Mesendoderm (in vitro differentiated cells): ENCODE results near the gene TNPO3.

Source experiments
- DNase-seq: peaks from one replicate; pipeline ENCODE4 v3.0.0; 2013
- H2AK5ac ChIP-seq: 2 replicates; pipeline ENCODE4 v1.6.1; 2013; ENCODE audit warnings: low read length, inconsistent platforms
- H2BK120ac ChIP-seq: 2 replicates; pipeline ENCODE4 v1.6.1; 2013; ENCODE audit warnings: low read depth, mild to moderate bottlenecking, low read length, moderate library complexity, mixed read lengths
- H2BK15ac ChIP-seq: replicated peaks from 2 replicates; pipeline ENCODE4 v1.6.1; 2013; ENCODE audit warnings: low read depth, mild to moderate bottlenecking, moderate library complexity
- H2BK5ac ChIP-seq: 2 replicates; pipeline ENCODE4 v1.6.1; 2013; ENCODE audit warnings: low read length, inconsistent platforms
- H3K18ac ChIP-seq: 2 replicates; pipeline ENCODE4 v1.6.1; 2013; ENCODE audit warnings: mild to moderate bottlenecking, low read length, mixed read lengths
- H3K23ac ChIP-seq: one replicate; pipeline ENCODE4 v1.6.1; 2013; ENCODE audit warnings: low read length
- H3K27ac ChIP-seq: 2 replicates; pipeline ENCODE4 v1.5.1; 2013; ENCODE audit warnings: low read depth, mild to moderate bottlenecking, inconsistent platforms, low read length, moderate library complexity
- H3K27me3 ChIP-seq: 2 replicates; pipeline ENCODE4 v1.6.1; 2013; ENCODE audit warnings: low read length, control low read depth, mild to moderate bottlenecking, inconsistent platforms; ENCODE audit not compliant: insufficient read depth, poor library complexity
- H3K36me3 ChIP-seq: 2 replicates; pipeline ENCODE4 v1.6.1; 2013; ENCODE audit warnings: low read length, inconsistent platforms; ENCODE audit not compliant: control insufficient read depth, insufficient read depth
- H3K4ac ChIP-seq: one replicate; pipeline ENCODE4 v1.6.1; 2013; ENCODE audit warnings: low read depth, mild to moderate bottlenecking, low read length, moderate library complexity
- H3K4me1 ChIP-seq: 2 replicates; pipeline ENCODE4 v1.6.1; 2013; ENCODE audit warnings: low read depth, low read length, inconsistent platforms; ENCODE audit not compliant: control insufficient read depth
- H3K4me2 ChIP-seq: 2 replicates; pipeline ENCODE4 v1.6.1; 2013; ENCODE audit warnings: low read length
- H3K4me3 ChIP-seq: 2 replicates; pipeline ENCODE4 v1.5.1; 2013; ENCODE audit warnings: mild to moderate bottlenecking, low read length
- H3K56ac ChIP-seq: one replicate; pipeline ENCODE4 v1.6.1; 2013; ENCODE audit warnings: low read length
- H3K79me1 ChIP-seq: 2 replicates; pipeline ENCODE4 v1.6.1; 2013; ENCODE audit warnings: low read length, inconsistent platforms
- H3K79me2 ChIP-seq: 2 replicates; pipeline ENCODE4 v1.6.1; 2013; ENCODE audit warnings: mild to moderate bottlenecking, low read length; ENCODE audit not compliant: control insufficient read depth, insufficient read depth
- H3K9ac ChIP-seq: 2 replicates; pipeline ENCODE4 v1.6.1; 2013; ENCODE audit warnings: low read length, inconsistent platforms
- H4K5ac ChIP-seq: one replicate; pipeline ENCODE4 v1.6.1; 2013; ENCODE audit warnings: low read length
- H4K8ac ChIP-seq: one replicate; pipeline ENCODE4 v1.6.1; 2013; ENCODE audit warnings: low read depth, mild to moderate bottlenecking, control low read depth, low read length, moderate library complexity
- WGBS: extraction: QIAGEN DNeasy Blood & Tissue Kit; methylation state at CpG from one replicate; pipeline ENCODE4 v1.1.7; 2013; ENCODE audit warnings: low lambda C conversion rate, missing lambda C conversion rate; ENCODE audit not compliant: insufficient coverage; ENCODE audit errors: extremely low coverage; 5-methylcytosine and 5-hydroxymethylcytosine counted together

TNPO3 gene

GRCh38 chr7:129013048-129013724 is 41.7 kb downstream of the TNPO3 start:
- H2BK120ac ChIP-seq: no peak overlapping the region
- H3K4me1 ChIP-seq: no peaks in the 10 kb centered on the region
- WGBS: no CpG with 5 or more reads among the region's 4 CpGs
- H2BK5ac ChIP-seq: no peak overlapping the region
- no peak for DNase-seq
- no peak overlapping the region for H2AK5ac ChIP-seq
- H4K5ac ChIP-seq: no peak overlapping the region
- no peak overlapping the region for H2BK15ac ChIP-seq
- H3K27me3 ChIP-seq: no peaks in the 10 kb centered on the region
- H3K36me3 ChIP-seq: no peaks in the 10 kb centered on the region
- no peak overlapping the region for H3K27ac ChIP-seq
- H3K23ac ChIP-seq: no peak overlapping the region
- H3K79me2 ChIP-seq: peaks cover 2% of the 10 kb centered on the region
- H3K4me3 ChIP-seq: no peak overlapping the region
- no peak overlapping the region for H3K9ac ChIP-seq
- H3K56ac ChIP-seq: no peak overlapping the region
- no peak overlapping the region for H3K4ac ChIP-seq
- H4K8ac ChIP-seq: no peak overlapping the region
- peaks cover 3% of the 10 kb centered on the region for H3K79me1 ChIP-seq
- H3K4me2 ChIP-seq: no peak overlapping the region
- H3K18ac ChIP-seq: no peak overlapping the region

DNA sequence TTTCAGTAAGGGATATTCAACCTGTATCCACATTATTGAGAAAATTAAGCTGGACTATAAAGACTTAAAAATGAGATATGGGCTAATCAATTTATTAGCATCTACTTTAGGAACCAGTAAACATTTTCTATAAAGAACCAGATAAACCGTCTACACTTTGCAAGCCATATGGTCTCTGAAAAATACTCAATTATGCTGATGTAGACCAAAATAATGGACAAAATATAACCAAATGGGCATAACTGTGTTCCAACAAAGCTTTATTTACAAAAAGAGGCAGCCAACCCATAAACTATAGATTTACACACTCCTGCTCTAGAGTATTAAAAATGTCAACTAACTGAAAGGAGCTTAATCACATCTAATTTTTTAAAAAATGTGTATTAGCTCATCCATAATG is 42.3 kb downstream of the TNPO3 start:
- Histone ChIP-seq H3K23ac (no peak overlapping the region), H3K79me1 (peaks cover 3% of the 10 kb centered on the region), H2BK120ac (no peak overlapping the region), H3K4me1 (no peaks in the 10 kb centered on the region), H3K4me2 (no peak overlapping the region), H3K18ac (no peak overlapping the region), H2BK15ac (no peak overlapping the region), H3K79me2 (peaks cover 2% of the 10 kb centered on the region), H2BK5ac (no peak overlapping the region), H3K36me3 (no peaks in the 10 kb centered on the region), H4K8ac (no peak overlapping the region), H3K27ac (no peak overlapping the region), H3K56ac (no peak overlapping the region), H3K9ac (no peak overlapping the region), H2AK5ac (no peak overlapping the region), H4K5ac (no peak overlapping the region), H3K4me3 (no peak overlapping the region), H3K4ac (no peak overlapping the region), H3K27me3 (no peaks in the 10 kb centered on the region)
- no CpG with 5 or more reads among the region's 1 CpG for WGBS
- DNase-seq: no peak

GRCh38 chr7:129010075-129010474 is 44.8 kb downstream of the TNPO3 start:
- Histone ChIP-seq H3K4ac (no peak overlapping the region), H3K56ac (no peak overlapping the region), H3K4me3 (no peak overlapping the region), H2BK120ac (no peak overlapping the region), H3K79me2 (no peaks in the 10 kb centered on the region), H3K4me1 (no peaks in the 10 kb centered on the region), H2AK5ac (no peak overlapping the region), H2BK15ac (no peak overlapping the region), H4K8ac (no peak overlapping the region), H4K5ac (no peak overlapping the region), H3K23ac (no peak overlapping the region), H3K36me3 (no peaks in the 10 kb centered on the region), H3K79me1 (no peaks in the 10 kb centered on the region), H3K27ac (no peak overlapping the region), H3K4me2 (no peak overlapping the region), H3K18ac (no peak overlapping the region), H3K27me3 (no peaks in the 10 kb centered on the region), H3K9ac (no peak overlapping the region), H2BK5ac (no peak overlapping the region)
- DNase-seq: no peak
- no CpG with 5 or more reads among the region's 3 CpGs for WGBS

GRCh38 chr7:129009437-129009836 is 45.5 kb downstream of the TNPO3 start:
- WGBS: no CpG with 5 or more reads among the region's 3 CpGs
- no peak overlapping the region for H3K9ac ChIP-seq
- no peaks in the 10 kb centered on the region for H3K79me1 ChIP-seq
- no peak for DNase-seq
- H3K23ac ChIP-seq: no peak overlapping the region
- H2BK15ac ChIP-seq: no peak overlapping the region
- H3K4me3 ChIP-seq: no peak overlapping the region
- no peak overlapping the region for H2AK5ac ChIP-seq
- no peak overlapping the region for H2BK5ac ChIP-seq
- no peak overlapping the region for H3K27ac ChIP-seq
- no peak overlapping the region for H3K4me2 ChIP-seq
- no peaks in the 10 kb centered on the region for H3K27me3 ChIP-seq
- H4K8ac ChIP-seq: no peak overlapping the region
- H3K4me1 ChIP-seq: no peaks in the 10 kb centered on the region
- no peaks in the 10 kb centered on the region for H3K79me2 ChIP-seq
- H3K56ac ChIP-seq: no peak overlapping the region
- no peak overlapping the region for H3K18ac ChIP-seq
- H2BK120ac ChIP-seq: no peak overlapping the region
- no peak overlapping the region for H4K5ac ChIP-seq
- H3K4ac ChIP-seq: no peak overlapping the region
- H3K36me3 ChIP-seq: no peaks in the 10 kb centered on the region

DNA sequence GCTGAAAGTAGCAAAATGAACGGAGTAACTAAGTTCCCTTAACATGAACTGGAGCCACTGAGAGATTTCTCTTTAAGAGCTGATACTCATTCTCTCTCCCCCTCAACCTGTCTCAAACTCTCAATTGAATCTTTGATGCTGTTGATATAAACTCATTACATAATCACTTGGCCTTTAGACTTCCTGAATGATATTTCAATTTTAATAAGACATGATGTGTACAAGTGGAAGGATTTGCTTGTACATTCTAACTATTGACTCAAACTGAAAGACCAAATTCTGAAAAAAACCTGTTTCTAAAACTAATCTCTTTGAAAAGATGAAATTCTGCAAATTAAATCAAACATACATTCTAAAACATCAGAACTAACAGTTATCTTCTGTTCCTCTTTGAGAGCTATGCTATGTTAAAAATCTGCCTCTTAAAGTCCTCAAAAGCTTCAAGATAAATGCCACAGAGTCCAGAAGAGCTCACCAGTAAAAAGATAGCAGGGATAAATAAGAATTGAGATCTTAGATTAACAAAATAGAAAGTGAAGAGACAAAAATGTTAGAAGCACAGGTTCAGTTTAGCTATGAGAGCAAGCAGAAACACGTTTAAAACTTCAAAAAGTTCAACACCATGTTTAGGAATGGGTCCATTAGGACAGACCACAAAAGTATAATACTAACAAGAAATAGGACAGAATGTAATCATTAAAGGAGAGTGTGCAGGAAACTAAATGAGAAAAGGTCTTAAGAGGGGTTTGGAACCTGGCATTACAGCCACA is 46.1 kb downstream of the TNPO3 start:
- no peak for DNase-seq
- no peak overlapping the region for H3K9ac ChIP-seq
- H3K56ac ChIP-seq: no peak overlapping the region
- no peak overlapping the region for H3K23ac ChIP-seq
- H3K27ac ChIP-seq: no peak overlapping the region
- no peak overlapping the region for H2BK120ac ChIP-seq
- no peaks in the 10 kb centered on the region for H3K36me3 ChIP-seq
- H2BK5ac ChIP-seq: no peak overlapping the region
- no peak overlapping the region for H4K8ac ChIP-seq
- H4K5ac ChIP-seq: no peak overlapping the region
- no peak overlapping the region for H3K18ac ChIP-seq
- H3K4me1 ChIP-seq: no peaks in the 10 kb centered on the region
- no peaks in the 10 kb centered on the region for H3K79me1 ChIP-seq
- H2AK5ac ChIP-seq: no peak overlapping the region
- no peak overlapping the region for H3K4ac ChIP-seq
- H3K27me3 ChIP-seq: no peaks in the 10 kb centered on the region
- H3K4me2 ChIP-seq: no peak overlapping the region
- no peak overlapping the region for H2BK15ac ChIP-seq
- no CpG with 5 or more reads among the region's 2 CpGs for WGBS
- no peak overlapping the region for H3K4me3 ChIP-seq
- no peaks in the 10 kb centered on the region for H3K79me2 ChIP-seq
